ENCODE data around the gene ZBTB38.

The ZBTB38 gene

DNA sequence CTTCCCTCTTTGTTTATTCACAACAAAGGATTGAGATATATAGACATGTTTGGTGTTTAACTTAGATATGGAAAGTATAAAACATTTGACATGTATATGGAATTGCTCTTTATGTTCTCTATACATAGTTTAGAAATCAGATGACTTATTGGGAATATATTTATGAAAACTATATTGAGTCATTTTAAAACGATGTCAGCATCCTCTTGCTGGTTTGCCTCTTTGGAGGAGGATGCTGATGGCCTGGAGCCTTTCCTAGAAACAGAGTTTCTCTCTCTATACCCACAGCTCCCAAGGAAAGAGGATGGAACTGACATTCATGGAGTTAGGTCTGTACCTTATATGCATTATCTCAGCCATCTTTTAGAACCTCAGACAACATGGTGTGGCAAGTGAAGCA is 40.3 kb downstream of the ZBTB38 start:
- no peak overlapping the region for H3K27ac ChIP-seq (ENCODE audit: low read length)

DNA sequence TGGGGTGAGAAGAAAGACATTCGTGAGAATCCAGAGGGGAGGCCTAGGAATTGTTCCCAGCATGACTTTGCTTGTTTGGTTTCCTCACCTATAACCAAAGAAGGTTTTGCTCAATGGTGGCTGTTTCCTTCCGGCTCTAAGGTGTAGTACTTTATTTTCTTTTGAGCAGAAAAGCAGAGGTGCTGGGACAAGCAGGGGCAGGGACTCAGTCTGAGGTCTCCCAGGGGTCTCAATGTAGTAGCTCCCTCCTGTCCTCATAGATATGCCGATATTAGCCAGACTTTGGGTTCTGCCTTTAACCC is 41.6 kb downstream of the ZBTB38 start:
- Histone ChIP-seq H3K27me3 (ENCODE audit: insufficient read depth, low read length, poor library complexity) (no peaks in the 10 kb centered on the region), H2AFZ (ENCODE audit: low read depth, low read length) (no peak overlapping the region), H3K79me2 (ENCODE audit: insufficient read depth, low read length) (no peaks in the 10 kb centered on the region), H3K9ac (ENCODE audit: low read depth, low read length) (no peak overlapping the region), H3K36me3 (ENCODE audit: insufficient read depth, low read length) (no peaks in the 10 kb centered on the region), H4K20me1 (ENCODE audit: insufficient read depth, low read length) (no peaks in the 10 kb centered on the region), H3K4me1 (ENCODE audit: insufficient read depth, low read length) (no peaks in the 10 kb centered on the region), H3K4me2 (ENCODE audit: insufficient read depth, low read length) (no peak overlapping the region), H3K27ac (ENCODE audit: low read length) (no peak overlapping the region), H3K4me3 (ENCODE audit: low read depth in 1 of 2, low read length in 2 of 2) (no peak overlapping the region), H3K9me3 (ENCODE audit: insufficient read depth, low read length, severe bottlenecking) (no peaks in the 10 kb centered on the region)
- TF ChIP-seq, protein P1, sequence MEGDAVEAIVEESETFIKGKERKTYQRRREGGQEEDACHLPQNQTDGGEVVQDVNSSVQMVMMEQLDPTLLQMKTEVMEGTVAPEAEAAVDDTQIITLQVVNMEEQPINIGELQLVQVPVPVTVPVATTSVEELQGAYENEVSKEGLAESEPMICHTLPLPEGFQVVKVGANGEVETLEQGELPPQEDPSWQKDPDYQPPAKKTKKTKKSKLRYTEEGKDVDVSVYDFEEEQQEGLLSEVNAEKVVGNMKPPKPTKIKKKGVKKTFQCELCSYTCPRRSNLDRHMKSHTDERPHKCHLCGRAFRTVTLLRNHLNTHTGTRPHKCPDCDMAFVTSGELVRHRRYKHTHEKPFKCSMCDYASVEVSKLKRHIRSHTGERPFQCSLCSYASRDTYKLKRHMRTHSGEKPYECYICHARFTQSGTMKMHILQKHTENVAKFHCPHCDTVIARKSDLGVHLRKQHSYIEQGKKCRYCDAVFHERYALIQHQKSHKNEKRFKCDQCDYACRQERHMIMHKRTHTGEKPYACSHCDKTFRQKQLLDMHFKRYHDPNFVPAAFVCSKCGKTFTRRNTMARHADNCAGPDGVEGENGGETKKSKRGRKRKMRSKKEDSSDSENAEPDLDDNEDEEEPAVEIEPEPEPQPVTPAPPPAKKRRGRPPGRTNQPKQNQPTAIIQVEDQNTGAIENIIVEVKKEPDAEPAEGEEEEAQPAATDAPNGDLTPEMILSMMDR (IDR thresholded peaks at IDR 0.05; ENCODE audit: borderline replicate concordance, extremely low read depth, low read length, poor library complexity, severe bottlenecking) = no peak
- TF ChIP-seq EZH2 (IDR thresholded peaks at IDR 0.05; ENCODE audit: borderline replicate concordance, low read depth, low read length, severe bottlenecking) = no peak
- ATAC-seq (ENCODE audit: insufficient read depth, low read depth) (no peak), DNase-seq (no peak)

More for the DNA sequence above, 40.3 kb downstream of the ZBTB38 start:
- no peak overlapping the region for H3K4me2 ChIP-seq (ENCODE audit: insufficient read depth, low read length)
- H3K9me3 ChIP-seq (ENCODE audit: insufficient read depth, low read length, severe bottlenecking) = no peaks in the 10 kb centered on the region
- TF ChIP-seq, protein P1 (IDR thresholded peaks at IDR 0.05; ENCODE audit: borderline replicate concordance, extremely low read depth, low read length, poor library complexity, severe bottlenecking) = no peak
- TF ChIP-seq EZH2 (IDR thresholded peaks at IDR 0.05; ENCODE audit: borderline replicate concordance, low read depth, low read length, severe bottlenecking) = no peak
- H3K4me1 ChIP-seq (ENCODE audit: insufficient read depth, low read length) = no peaks in the 10 kb centered on the region
- H2AFZ ChIP-seq (ENCODE audit: low read depth, low read length) = no peak overlapping the region
- H3K36me3 ChIP-seq (ENCODE audit: insufficient read depth, low read length) = no peaks in the 10 kb centered on the region
- ATAC-seq (ENCODE audit: insufficient read depth, low read depth) (no peak), DNase-seq (no peak)
- H4K20me1 ChIP-seq (ENCODE audit: insufficient read depth, low read length) = no peaks in the 10 kb centered on the region
- H3K9ac ChIP-seq (ENCODE audit: low read depth, low read length) = no peak overlapping the region
- no peak overlapping the region for H3K4me3 ChIP-seq (ENCODE audit: low read depth in 1 of 2, low read length in 2 of 2)
- no peaks in the 10 kb centered on the region for H3K79me2 ChIP-seq (ENCODE audit: insufficient read depth, low read length)
- no peaks in the 10 kb centered on the region for H3K27me3 ChIP-seq (ENCODE audit: insufficient read depth, low read length, poor library complexity)

DNA sequence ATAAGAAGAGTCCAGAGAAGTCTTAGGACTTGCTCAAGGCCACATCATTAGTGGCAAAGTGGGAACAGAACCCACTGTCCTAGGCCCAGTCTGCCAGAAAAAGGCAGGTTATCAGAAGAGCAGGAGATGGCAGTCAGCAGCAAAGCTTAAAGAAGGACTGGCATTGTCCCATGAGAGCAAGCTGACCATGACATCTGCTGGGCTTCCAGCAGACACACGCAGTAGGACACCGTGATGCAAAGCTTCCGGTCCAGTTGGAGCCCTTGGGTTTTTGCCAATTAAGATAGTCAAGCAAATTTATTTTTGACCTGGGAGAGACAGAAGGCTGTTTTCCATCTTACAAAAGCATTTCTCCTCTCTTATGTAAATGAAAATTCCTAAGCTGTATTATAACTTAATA is 42.1 kb downstream of the ZBTB38 start:
- TF ChIP-seq, protein P1 (IDR thresholded peaks at IDR 0.05; ENCODE audit: borderline replicate concordance, extremely low read depth, low read length, poor library complexity, severe bottlenecking) = no peak
- TF ChIP-seq EZH2 (IDR thresholded peaks at IDR 0.05; ENCODE audit: borderline replicate concordance, low read depth, low read length, severe bottlenecking) = no peak
- Histone ChIP-seq H4K20me1 (ENCODE audit: insufficient read depth, low read length) (no peaks in the 10 kb centered on the region), H3K4me2 (ENCODE audit: insufficient read depth, low read length) (no peak overlapping the region), H3K27me3 (ENCODE audit: insufficient read depth, low read length, poor library complexity) (no peaks in the 10 kb centered on the region), H3K4me3 (ENCODE audit: low read depth in 1 of 2, low read length in 2 of 2) (no peak overlapping the region), H3K27ac (ENCODE audit: low read length) (no peak overlapping the region), H3K36me3 (ENCODE audit: insufficient read depth, low read length) (no peaks in the 10 kb centered on the region), H2AFZ (ENCODE audit: low read depth, low read length) (no peak overlapping the region), H3K9ac (ENCODE audit: low read depth, low read length) (no peak overlapping the region), H3K79me2 (ENCODE audit: insufficient read depth, low read length) (no peaks in the 10 kb centered on the region), H3K4me1 (ENCODE audit: insufficient read depth, low read length) (no peaks in the 10 kb centered on the region), H3K9me3 (ENCODE audit: insufficient read depth, low read length, severe bottlenecking) (no peaks in the 10 kb centered on the region)
- ATAC-seq (ENCODE audit: insufficient read depth, low read depth) (no peak), DNase-seq (no peak)

DNA sequence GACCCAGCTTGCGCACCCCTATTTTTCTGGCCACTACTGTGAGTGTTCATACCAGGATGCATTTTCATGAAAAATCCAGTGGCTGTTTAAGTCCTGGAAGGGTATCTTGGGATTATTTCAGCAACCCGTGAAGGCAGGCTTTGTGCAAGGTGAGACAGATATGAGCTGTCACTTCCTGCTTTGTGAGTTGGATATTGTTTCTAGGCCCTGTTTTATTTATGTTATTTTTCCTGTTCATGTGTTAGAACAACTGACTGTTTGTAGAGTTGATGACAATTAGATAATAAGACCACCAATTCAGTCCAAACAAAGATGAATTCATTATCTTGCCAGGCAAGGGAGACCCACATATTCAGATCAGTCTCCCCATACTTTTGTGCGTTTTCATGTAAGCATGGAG is 42.5 kb downstream of the ZBTB38 start:
- Histone ChIP-seq H3K36me3 (ENCODE audit: insufficient read depth, low read length) (no peaks in the 10 kb centered on the region), H4K20me1 (ENCODE audit: insufficient read depth, low read length) (no peaks in the 10 kb centered on the region), H3K9me3 (ENCODE audit: insufficient read depth, low read length, severe bottlenecking) (no peaks in the 10 kb centered on the region), H2AFZ (ENCODE audit: low read depth, low read length) (no peak overlapping the region), H3K9ac (ENCODE audit: low read depth, low read length) (no peak overlapping the region), H3K79me2 (ENCODE audit: insufficient read depth, low read length) (no peaks in the 10 kb centered on the region), H3K4me2 (ENCODE audit: insufficient read depth, low read length) (no peak overlapping the region), H3K27me3 (ENCODE audit: insufficient read depth, low read length, poor library complexity) (no peaks in the 10 kb centered on the region), H3K4me1 (ENCODE audit: insufficient read depth, low read length) (no peaks in the 10 kb centered on the region), H3K27ac (ENCODE audit: low read length) (no peak overlapping the region), H3K4me3 (ENCODE audit: low read depth in 1 of 2, low read length in 2 of 2) (no peak overlapping the region)
- TF ChIP-seq EZH2 (IDR thresholded peaks at IDR 0.05; ENCODE audit: borderline replicate concordance, low read depth, low read length, severe bottlenecking) = no peak
- TF ChIP-seq, protein P1 (IDR thresholded peaks at IDR 0.05; ENCODE audit: borderline replicate concordance, extremely low read depth, low read length, poor library complexity, severe bottlenecking) = no peak
- DNase-seq (no peak), ATAC-seq (ENCODE audit: insufficient read depth, low read depth) (no peak)
